HG03521 (cell line): ENCODE results near the gene ERC2.

Experiments used
- ATAC-seq: cut with Tn5 transposase; IDR thresholded peaks from one replicate; pipeline ENCODE4 v1.9.1; 2021; ENCODE audit warnings: mild to moderate bottlenecking, moderate library complexity; ENCODE audit not compliant: unreplicated experiment

ERC2 gene

DNA sequence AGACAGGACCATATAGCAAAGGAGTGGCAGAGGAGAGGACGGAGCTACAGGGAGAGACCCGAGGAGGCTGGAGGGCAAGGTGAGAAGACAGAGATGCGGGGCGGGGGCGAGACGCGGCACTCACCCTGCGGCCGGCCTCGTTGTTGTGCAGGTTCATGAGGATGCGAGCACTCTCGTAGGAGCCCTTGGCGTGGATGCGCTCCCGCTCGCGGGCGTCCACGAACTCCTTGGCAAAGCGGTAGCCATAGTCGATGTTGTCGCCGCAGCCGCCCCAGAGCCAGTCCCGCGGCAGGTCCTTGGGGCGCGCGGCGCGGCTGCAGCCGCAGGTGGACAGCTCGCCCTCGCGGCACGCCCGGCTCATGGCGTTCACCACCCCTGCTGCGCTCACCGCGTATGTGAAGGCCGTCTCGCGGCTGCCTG, 994.0 kb downstream of the ERC2 start:
- ATAC-seq = no peak

DNA sequence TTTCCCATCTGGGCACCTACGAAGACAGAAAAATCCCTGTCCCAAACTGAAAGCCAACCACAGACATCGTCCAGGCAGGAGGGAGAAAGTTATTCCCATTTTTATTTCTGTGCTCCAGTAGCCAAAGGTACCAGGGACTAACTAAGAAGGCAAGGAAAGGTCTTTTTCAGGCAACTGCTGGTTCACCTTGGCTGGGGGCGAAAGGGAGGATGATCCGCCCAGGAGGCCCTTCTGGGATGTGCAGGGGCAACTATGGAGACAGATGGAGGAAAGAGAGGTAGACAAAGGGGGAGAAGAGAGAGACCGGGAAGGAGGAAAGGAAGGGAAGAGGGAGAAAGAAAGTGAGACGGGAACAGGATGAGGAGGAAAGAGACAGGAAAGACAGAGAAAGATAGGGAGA, 994.5 kb downstream of the ERC2 start:
- ATAC-seq = no peak

DNA sequence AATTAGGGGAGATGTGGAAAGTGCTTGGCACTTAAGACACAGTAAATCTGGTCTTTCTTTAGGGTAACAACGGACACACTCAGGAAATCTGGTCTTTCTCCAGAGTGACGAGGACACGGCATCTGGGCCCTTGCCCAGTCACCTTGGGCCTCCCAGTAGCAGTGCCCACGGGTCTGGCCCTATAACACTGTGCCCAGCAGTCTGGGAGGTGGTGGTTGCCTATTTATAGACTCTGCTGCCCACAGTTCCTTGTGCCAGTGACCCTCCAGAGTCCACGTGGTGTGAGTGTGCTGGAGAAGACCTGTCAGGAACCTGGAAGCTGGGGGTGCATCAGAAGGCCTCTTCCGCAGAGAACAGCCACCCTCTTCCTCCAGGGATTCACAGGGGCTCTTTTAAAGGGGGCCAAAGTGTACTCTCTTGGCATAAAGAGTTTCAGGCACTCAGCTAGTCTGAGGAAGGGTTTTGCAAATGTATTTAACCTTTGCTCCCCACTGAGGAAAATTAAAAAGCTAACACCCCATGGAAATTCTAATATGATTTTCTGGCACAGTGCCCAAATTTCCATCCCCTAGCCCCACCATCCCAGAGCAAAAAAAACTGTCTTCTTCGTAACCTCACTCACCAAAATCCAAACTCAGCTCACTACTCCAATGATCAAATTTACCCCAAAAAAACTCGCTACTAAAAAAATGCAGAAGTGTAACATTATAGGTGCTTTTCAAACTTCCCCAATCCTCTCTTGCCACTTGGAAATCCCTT, 996.6 kb downstream of the ERC2 start:
- no peak for ATAC-seq

DNA sequence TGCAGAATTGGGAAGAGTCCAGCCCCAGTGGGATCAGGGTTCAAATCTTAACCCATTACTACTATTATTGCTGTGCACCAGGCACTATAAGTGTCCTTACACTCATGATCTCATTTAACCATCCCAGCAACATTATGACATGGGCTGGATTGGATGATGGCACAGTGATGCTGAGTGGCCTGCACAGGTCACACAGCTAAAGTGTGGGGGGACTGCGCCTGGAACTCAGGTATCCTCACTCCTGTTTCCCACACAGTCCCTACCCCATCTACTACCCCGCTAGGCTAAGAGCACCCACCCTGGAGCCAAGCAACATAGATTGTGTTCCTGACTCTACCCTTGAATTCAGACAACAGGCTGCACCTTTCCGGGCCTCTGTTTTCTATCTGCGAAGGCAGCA, 997.2 kb downstream of the ERC2 start:
- no peak for ATAC-seq

DNA sequence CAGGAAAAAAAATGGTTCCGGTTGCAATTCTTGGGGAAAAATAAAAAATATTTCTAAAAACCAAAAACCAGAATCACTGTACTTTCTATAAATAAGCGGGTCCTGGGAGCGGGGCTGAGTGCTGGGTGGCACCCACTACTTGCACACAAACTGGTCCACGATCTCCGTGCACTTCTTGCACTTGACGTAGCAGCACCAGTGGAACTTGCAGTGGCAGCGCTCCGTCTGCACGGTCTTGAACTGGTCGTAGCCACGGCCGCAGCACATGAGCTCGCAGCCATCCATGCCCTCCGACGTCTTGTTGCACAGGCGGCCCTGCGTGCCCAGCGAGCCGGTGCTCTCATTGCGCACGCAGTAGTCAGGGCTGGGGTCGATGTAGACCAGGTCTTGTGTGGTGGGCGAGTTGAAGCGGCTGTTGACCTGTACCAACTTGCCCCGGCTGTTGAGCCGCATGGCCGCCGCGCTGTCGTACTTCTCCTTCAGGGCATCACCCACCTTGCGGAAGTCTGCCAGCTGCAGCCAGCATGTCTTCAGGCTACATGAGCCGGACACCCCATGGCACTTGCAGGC, 998.2 kb downstream of the ERC2 start:
- ATAC-seq = no peak

DNA sequence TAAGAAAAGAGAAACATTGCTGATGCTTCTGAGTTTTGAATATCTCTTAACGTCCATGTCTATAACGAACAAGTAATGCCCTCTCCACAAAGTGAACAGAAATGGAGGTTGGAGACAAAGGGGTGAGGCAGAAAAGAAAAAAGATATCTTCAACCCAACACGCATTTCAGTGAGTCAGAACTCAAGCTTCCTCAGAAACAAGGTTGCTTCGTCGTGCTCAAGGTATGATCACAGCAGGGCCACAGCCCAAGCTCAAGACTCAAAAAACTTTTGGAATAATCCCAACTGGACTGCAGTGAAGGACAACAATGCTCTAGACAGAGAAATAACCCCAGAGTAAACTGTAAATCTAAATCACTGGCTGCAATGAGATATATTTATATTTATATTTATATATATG, 1000.0 kb downstream of the ERC2 start:
- ATAC-seq = no peak

DNA sequence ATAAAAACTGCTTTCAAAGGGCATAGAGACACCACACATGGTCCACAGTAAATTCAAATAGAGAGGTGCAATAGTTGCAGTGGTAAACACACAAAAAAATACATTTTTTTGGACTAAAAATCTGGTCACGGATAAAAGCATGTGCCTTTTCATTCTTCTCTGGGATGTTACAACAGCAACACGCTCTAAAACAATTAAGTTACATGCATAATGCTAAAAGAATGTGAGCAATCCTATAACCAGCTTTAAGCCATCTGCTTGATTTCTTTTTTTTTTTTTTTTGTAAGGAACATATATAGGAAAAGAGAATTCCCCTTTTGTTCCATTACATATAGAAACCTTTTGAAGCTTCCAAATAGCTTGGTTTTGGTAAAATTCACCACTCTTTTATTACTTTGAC, 1001.2 kb downstream of the ERC2 start:
- no peak for ATAC-seq

DNA sequence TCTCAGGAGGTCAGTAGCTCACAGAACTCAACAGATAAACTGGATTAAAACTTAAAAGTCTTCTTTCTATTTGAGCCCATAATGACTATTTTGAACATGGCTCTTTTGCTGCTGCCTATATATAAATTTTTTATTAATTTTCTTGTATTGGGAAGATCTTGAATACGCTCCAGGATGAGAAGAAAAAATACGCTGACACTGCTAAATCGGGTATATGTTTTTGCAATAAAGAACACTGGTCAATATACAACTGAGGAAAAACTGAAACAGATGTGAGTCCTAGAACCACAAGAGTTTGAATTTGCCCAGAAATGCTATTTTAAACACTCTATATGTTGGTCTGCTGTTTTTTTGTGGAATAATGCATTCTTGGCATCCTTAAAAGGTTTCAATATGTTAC, 1001.7 kb downstream of the ERC2 start:
- ATAC-seq = no peak

DNA sequence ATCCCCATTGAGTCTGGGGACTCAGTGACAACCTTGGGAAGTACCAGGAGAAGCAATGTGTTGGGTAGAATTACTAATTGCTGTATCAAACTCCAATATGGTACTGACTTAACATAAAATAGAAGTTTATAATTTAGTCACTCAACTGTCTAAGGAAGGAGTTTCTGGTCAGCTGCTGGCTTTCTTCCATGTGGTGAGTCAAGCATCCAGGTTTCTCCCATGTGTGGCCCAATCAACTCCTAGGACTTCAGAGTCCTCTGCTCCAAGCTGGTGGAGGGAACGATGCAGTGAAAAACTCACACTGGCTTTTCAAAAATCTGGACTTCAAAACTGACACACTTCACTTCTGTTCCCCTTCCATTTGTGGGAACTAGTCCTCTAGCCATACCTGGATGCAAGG, 1006.4 kb downstream of the ERC2 start:
- ATAC-seq = no peak

DNA sequence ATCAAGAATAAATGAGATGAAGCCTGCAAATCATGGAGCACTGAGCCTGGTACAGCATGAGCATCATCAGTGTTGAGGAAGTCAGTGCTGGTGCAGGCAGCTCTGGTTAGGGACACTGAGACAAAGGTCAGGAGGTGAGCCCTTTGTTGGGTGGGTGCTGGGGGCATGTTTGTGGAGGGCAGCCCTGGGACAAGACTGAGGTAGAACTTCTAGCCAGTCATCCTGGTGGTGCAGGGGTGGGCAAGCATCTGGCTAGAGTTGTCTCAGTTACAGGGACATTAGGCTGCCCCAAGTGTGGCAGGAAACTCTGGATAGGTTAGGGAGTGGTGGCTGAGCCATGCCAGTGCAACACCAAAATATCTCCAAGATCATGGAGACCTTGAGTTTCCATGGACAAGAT, 1008.4 kb downstream of the ERC2 start:
- ATAC-seq = no peak
